ENCODE measurements around the gene APOO. TPM values are rescaled to one million over a fixed set of nuclear protein-coding genes. Genes with fewer than 3 reads are reported as not detected.

Gene APOO
- total and polyA plus RNA-seq, 2 of the 13 experiments (the other 11 are each of a cell fraction or from before 2014, with no cell fraction given): 9.7 to 22.1 TPM

DNA sequence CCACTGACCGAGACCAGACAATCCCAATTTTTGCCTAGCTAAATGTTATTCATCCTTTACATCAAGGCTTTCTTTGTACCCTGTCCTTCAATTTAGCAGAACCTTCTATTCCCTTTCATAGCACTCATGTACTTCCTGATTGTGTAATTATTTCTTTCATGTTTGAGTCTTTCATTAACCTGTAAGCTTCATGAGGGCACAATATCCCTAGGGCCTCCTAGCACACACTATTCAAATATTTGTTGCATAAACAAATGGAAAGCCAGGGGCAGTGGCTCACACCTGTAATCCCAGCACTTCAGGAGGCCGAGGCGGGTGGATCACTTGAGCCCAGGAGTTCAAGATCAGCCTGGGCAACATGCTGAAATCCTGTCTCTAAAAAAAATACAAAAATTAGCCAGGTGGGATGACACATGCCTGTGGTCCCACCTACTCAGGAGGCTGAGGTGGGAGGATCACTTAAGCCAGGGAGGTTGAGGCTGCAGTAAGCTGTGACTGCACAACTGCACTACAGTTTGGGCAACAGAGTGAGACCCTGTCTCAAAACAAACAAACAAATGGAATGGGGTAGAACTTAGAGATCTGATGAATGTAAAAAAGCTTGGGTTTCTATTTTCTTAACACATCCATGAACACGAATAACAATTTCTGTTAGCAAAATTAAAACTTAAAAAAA is 65.8 kb downstream of the APOO start (continued):
- TF ChIP-seq, protein P1, sequence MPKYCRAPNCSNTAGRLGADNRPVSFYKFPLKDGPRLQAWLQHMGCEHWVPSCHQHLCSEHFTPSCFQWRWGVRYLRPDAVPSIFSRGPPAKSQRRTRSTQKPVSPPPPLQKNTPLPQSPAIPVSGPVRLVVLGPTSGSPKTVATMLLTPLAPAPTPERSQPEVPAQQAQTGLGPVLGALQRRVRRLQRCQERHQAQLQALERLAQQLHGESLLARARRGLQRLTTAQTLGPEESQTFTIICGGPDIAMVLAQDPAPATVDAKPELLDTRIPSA (CRISPR knock-in tag; IDR thresholded peaks at IDR 0.05; ENCODE audit: borderline replicate concordance): no peak
- no peak for TF ChIP-seq AKAP8 (CRISPR knock-in tag; IDR thresholded peaks at IDR 0.05)
- TF ChIP-seq, protein P2, sequence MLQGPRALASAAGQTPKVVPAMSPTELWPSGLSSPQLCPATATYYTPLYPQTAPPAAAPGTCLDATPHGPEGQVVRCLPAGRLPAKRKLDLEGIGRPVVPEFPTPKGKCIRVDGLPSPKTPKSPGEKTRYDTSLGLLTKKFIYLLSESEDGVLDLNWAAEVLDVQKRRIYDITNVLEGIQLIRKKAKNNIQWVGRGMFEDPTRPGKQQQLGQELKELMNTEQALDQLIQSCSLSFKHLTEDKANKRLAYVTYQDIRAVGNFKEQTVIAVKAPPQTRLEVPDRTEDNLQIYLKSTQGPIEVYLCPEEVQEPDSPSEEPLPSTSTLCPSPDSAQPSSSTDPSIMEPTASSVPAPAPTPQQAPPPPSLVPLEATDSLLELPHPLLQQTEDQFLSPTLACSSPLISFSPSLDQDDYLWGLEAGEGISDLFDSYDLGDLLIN (CRISPR knock-in tag; IDR thresholded peaks at IDR 0.05; ENCODE audit: borderline replicate concordance): no peak
- TF ChIP-seq MXI1 (IDR thresholded peaks at IDR 0.05; ENCODE audit: borderline replicate concordance, low read depth, low read length): no peak
- TF ChIP-seq, protein P3, sequence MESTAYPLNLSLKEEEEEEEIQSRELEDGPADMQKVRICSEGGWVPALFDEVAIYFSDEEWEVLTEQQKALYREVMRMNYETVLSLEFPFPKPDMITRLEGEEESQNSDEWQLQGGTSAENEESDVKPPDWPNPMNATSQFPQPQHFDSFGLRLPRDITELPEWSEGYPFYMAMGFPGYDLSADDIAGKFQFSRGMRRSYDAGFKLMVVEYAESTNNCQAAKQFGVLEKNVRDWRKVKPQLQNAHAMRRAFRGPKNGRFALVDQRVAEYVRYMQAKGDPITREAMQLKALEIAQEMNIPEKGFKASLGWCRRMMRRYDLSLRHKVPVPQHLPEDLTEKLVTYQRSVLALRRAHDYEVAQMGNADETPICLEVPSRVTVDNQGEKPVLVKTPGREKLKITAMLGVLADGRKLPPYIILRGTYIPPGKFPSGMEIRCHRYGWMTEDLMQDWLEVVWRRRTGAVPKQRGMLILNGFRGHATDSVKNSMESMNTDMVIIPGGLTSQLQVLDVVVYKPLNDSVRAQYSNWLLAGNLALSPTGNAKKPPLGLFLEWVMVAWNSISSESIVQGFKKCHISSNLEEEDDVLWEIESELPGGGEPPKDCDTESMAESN (CRISPR knock-in tag; conservative IDR thresholded peaks at IDR 0.05): peak; percentile 97
- TF ChIP-seq ZNF496 (CRISPR knock-in tag; IDR thresholded peaks at IDR 0.05; ENCODE audit: insufficient replicate concordance): no peak
- no peak for TF ChIP-seq IKZF1 (IDR thresholded peaks at IDR 0.05)
- TF ChIP-seq SMAD9 (CRISPR knock-in tag; IDR thresholded peaks at IDR 0.05): no peak
- no peak for TF ChIP-seq ZFP62 (CRISPR knock-in tag; IDR thresholded peaks at IDR 0.05)
- no peak for TF ChIP-seq ZNF451 (CRISPR knock-in tag; IDR thresholded peaks at IDR 0.05)
- TF ChIP-seq ZBTB8A (CRISPR knock-in tag; IDR thresholded peaks at IDR 0.05; ENCODE audit: borderline replicate concordance, low read depth): no peak
- TF ChIP-seq ZNF224 (CRISPR knock-in tag; IDR thresholded peaks at IDR 0.05): no peak
- no peak for TF ChIP-seq SAFB2 (CRISPR knock-in tag; IDR thresholded peaks at IDR 0.05; ENCODE audit: borderline replicate concordance, low read depth)
- TF ChIP-seq SRF (IDR thresholded peaks at IDR 0.05; ENCODE audit: low read depth, low read length): no peak
- TF ChIP-seq HOXA5 (CRISPR knock-in tag; IDR thresholded peaks at IDR 0.05): no peak
- TF ChIP-seq FOSL1 (CRISPR knock-in tag; IDR thresholded peaks at IDR 0.05; ENCODE audit: borderline replicate concordance): no peak
- no peak for TF ChIP-seq PAF1 (CRISPR knock-in tag; IDR thresholded peaks at IDR 0.05)
- TF ChIP-seq, protein P4, sequence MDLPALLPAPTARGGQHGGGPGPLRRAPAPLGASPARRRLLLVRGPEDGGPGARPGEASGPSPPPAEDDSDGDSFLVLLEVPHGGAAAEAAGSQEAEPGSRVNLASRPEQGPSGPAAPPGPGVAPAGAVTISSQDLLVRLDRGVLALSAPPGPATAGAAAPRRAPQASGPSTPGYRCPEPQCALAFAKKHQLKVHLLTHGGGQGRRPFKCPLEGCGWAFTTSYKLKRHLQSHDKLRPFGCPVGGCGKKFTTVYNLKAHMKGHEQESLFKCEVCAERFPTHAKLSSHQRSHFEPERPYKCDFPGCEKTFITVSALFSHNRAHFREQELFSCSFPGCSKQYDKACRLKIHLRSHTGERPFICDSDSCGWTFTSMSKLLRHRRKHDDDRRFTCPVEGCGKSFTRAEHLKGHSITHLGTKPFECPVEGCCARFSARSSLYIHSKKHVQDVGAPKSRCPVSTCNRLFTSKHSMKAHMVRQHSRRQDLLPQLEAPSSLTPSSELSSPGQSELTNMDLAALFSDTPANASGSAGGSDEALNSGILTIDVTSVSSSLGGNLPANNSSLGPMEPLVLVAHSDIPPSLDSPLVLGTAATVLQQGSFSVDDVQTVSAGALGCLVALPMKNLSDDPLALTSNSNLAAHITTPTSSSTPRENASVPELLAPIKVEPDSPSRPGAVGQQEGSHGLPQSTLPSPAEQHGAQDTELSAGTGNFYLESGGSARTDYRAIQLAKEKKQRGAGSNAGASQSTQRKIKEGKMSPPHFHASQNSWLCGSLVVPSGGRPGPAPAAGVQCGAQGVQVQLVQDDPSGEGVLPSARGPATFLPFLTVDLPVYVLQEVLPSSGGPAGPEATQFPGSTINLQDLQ (CRISPR knock-in tag; IDR thresholded peaks at IDR 0.05): no peak
- 0 out of 2 replicates have a peak, but pooled peaks have one; percentile 26 for TF ChIP-seq CCDC6 (CRISPR knock-in tag; IDR thresholded peaks at IDR 0.05)
- no peak for TF ChIP-seq KAT7 (CRISPR knock-in tag; IDR thresholded peaks at IDR 0.05; ENCODE audit: borderline replicate concordance)
- no peak for TF ChIP-seq ZNF572 (CRISPR knock-in tag; IDR thresholded peaks at IDR 0.05)
- TF ChIP-seq ZNF83 (CRISPR knock-in tag; IDR thresholded peaks at IDR 0.05; ENCODE audit: borderline replicate concordance): no peak
- TF ChIP-seq GATA4 (IDR thresholded peaks at IDR 0.05; ENCODE audit: borderline replicate concordance, low read depth): peak; percentile 72; the same call in 1 of the 2 replicates
- no peak for TF ChIP-seq SIX4 (CRISPR knock-in tag; IDR thresholded peaks at IDR 0.05)
- TF ChIP-seq ZFP1 (CRISPR knock-in tag; IDR thresholded peaks at IDR 0.05): no peak
